ENCODE data around the gene PPP2R3B. TPM values are rescaled to one million over a fixed set of nuclear protein-coding genes. Genes with fewer than 3 reads are reported as not detected.

The PPP2R3B gene
- polyA plus RNA-seq, 1 donor (not counting 4 experiments of a cell fraction or from before 2014, with no cell fraction given): 6.6 TPM

GRCh38 chrX:334971-335757, 51.5 kb downstream of the PPP2R3B start:
- Histone ChIP-seq H3K79me2 (ENCODE audit: control insufficient read depth, insufficient read depth, low read length) (no peaks in the 10 kb centered on the region), H3K27ac (ENCODE audit: control insufficient read depth, insufficient read depth, low read length) (no peak overlapping the region), H3K27me3 (ENCODE audit: control insufficient read depth, extremely low read depth, insufficient read depth, low read length) (peaks cover 11% of the 10 kb centered on the region), H2AFZ (ENCODE audit: control insufficient read depth, low read length) (no peak overlapping the region), H3K9me1 (ENCODE audit: control insufficient read depth, extremely low read depth, insufficient read depth, low read length) (no peaks in the 10 kb centered on the region), H3K4me3 (ENCODE audit: control insufficient read depth in 2 of 3, extremely low read depth in 1 of 3, insufficient read depth in 2 of 3, low read depth in 1 of 3, low read length in 3 of 3) (no peak overlapping the region), H3K9me3 (ENCODE audit: control insufficient read depth, low read depth, low read length) (no peaks in the 10 kb centered on the region), H3K9ac (ENCODE audit: control insufficient read depth, extremely low read depth, insufficient read depth, low read length) (no peak overlapping the region), H3K4me2 (ENCODE audit: control insufficient read depth, extremely low read depth, insufficient read depth, low read depth, low read length) (no peak overlapping the region), H3K36me3 (ENCODE audit: control insufficient read depth in 2 of 2, extremely low read depth in 1 of 2, insufficient read depth in 2 of 2, low read length in 2 of 2) (peaks cover 0 to 2% of the 10 kb centered on the region in 2 experiments), H4K20me1 (ENCODE audit: control insufficient read depth, extremely low read depth, insufficient read depth, low read length) (no peaks in the 10 kb centered on the region), H3K4me1 (ENCODE audit: control insufficient read depth, extremely low read depth, insufficient read depth, low read length) (no peaks in the 10 kb centered on the region)
- DNase-seq (ENCODE audit: low read depth, low spot score) (no peak), FAIRE-seq (no peak)
- TF ChIP-seq CTCF (optimal IDR thresholded peaks at IDR 0.05 in 1 of 3, IDR thresholded peaks at IDR 0.05 in 1 of 3, conservative IDR thresholded peaks at IDR 0.05 in 1 of 3; ENCODE audit: extremely low read depth in 1 of 3, insufficient read depth in 2 of 3, low read length in 3 of 3): no peak
- TF ChIP-seq EZH2 (IDR thresholded peaks at IDR 0.05; ENCODE audit: low read length): no peak
- dilution Hi-C loops (cut with MboI; ENCODE audit: extremely low pct_ligation_motif_present, low sequenced_read_pairs): no loop called here

- H3K27me3 ChIP-seq (ENCODE audit: control insufficient read depth, extremely low read depth, insufficient read depth, low read length): peaks cover 11% of the 10 kb centered on the region
- H3K79me2 ChIP-seq (ENCODE audit: control insufficient read depth, insufficient read depth, low read length): no peaks in the 10 kb centered on the region
- H3K4me2 ChIP-seq (ENCODE audit: control insufficient read depth, extremely low read depth, insufficient read depth, low read depth, low read length): no peak overlapping the region
- no peaks in the 10 kb centered on the region for H3K9me1 ChIP-seq (ENCODE audit: control insufficient read depth, extremely low read depth, insufficient read depth, low read length)
- H2AFZ ChIP-seq (ENCODE audit: control insufficient read depth, low read length): no peak overlapping the region
- H3K9ac ChIP-seq (ENCODE audit: control insufficient read depth, extremely low read depth, insufficient read depth, low read length): no peak overlapping the region
- H4K20me1 ChIP-seq (ENCODE audit: control insufficient read depth, extremely low read depth, insufficient read depth, low read length): no peaks in the 10 kb centered on the region
- no peak overlapping the region for H3K4me3 ChIP-seq (ENCODE audit: control insufficient read depth in 2 of 3, extremely low read depth in 1 of 3, insufficient read depth in 2 of 3, low read depth in 1 of 3, low read length in 3 of 3)
- H3K36me3 ChIP-seq (ENCODE audit: control insufficient read depth in 2 of 2, extremely low read depth in 1 of 2, insufficient read depth in 2 of 2, low read length in 2 of 2): peaks cover 0 to 2% of the 10 kb centered on the region in 2 experiments
- TF ChIP-seq CTCF (optimal IDR thresholded peaks at IDR 0.05 in 1 of 3, IDR thresholded peaks at IDR 0.05 in 1 of 3, conservative IDR thresholded peaks at IDR 0.05 in 1 of 3; ENCODE audit: extremely low read depth in 1 of 3, insufficient read depth in 2 of 3, low read length in 3 of 3): no peak
- TF ChIP-seq EZH2 (IDR thresholded peaks at IDR 0.05; ENCODE audit: low read length): no peak
- DNase-seq (ENCODE audit: low read depth, low spot score) (no peak), FAIRE-seq (no peak)
- dilution Hi-C loops (cut with MboI; ENCODE audit: extremely low pct_ligation_motif_present, low sequenced_read_pairs): no loop called here
- H3K27ac ChIP-seq (ENCODE audit: control insufficient read depth, insufficient read depth, low read length): no peak overlapping the region
- H3K4me1 ChIP-seq (ENCODE audit: control insufficient read depth, extremely low read depth, insufficient read depth, low read length): no peaks in the 10 kb centered on the region
- H3K9me3 ChIP-seq (ENCODE audit: control insufficient read depth, low read depth, low read length): no peaks in the 10 kb centered on the region
Observed at GRCh38 chrX:334331-334891, 52.3 kb downstream of the PPP2R3B start.
